Liver (tissue), 9 donors: ENCODE data around the gene VAC14. TPM values are rescaled to one million over a fixed set of nuclear protein-coding genes. Genes with fewer than 3 reads are reported as not detected.

ENCODE experiments used
- DNase-seq: peaks from one replicate; pipeline ENCODE4 v3.0.0-alpha.2; 2017; ENCODE audit warnings: low spot score
- H3K27ac ChIP-seq, 2 donors: one replicate each; pipeline ENCODE4 v1.7.0; 2013; ENCODE audit warnings: inconsistent platforms in 2 of 2, low read length in 2 of 2, control low read depth in 1 of 2, low read depth in 1 of 2, mild to moderate bottlenecking in 1 of 2
- H3K27me3 ChIP-seq, 4 donors: one replicate each; pipeline versions ENCODE4 v1.6.1 to v1.7.0; 2013; ENCODE audit warnings: low read length in 3 of 4, inconsistent platforms in 1 of 4, mild to moderate bottlenecking in 1 of 4, moderate library complexity in 1 of 4; ENCODE audit not compliant: control insufficient read depth in 4 of 4, insufficient read depth in 4 of 4
- H3K36me3 ChIP-seq, 4 donors: one replicate each; pipeline versions ENCODE4 v1.6.1 to v1.7.0; 2013; ENCODE audit warnings: low read length in 3 of 4, mild to moderate bottlenecking in 3 of 4, low read depth in 1 of 4, moderate library complexity in 1 of 4; ENCODE audit not compliant: control insufficient read depth in 4 of 4, insufficient read depth in 3 of 4
- H3K4me1 ChIP-seq, 4 donors: one replicate each; pipeline versions ENCODE4 v1.6.1 to v1.7.0; 2013; ENCODE audit warnings: low read length in 3 of 4, mild to moderate bottlenecking in 3 of 4, moderate library complexity in 1 of 4; ENCODE audit not compliant: control insufficient read depth in 4 of 4, insufficient read depth in 4 of 4
- H3K4me3 ChIP-seq, 3 donors: one replicate each; pipeline versions ENCODE4 v1.6.1 to v1.7.0; 2013; ENCODE audit warnings: low read length in 3 of 3, control low read depth in 1 of 3, low read depth in 1 of 3, mild to moderate bottlenecking in 1 of 3
- H3K9ac ChIP-seq, 2 donors: one replicate each; pipeline ENCODE4 v1.7.0; 2013; ENCODE audit warnings: low read length in 2 of 2, mild to moderate bottlenecking in 2 of 2, moderate library complexity in 2 of 2, control low read depth in 1 of 2, low read depth in 1 of 2
- H3K9me3 ChIP-seq, 4 donors: one replicate each; pipeline versions ENCODE4 v1.6.1 to v1.7.0; 2013; ENCODE audit warnings: low read length in 3 of 4; ENCODE audit not compliant: control insufficient read depth in 4 of 4
- EGR1 ChIP-seq, 2 donors: IDR thresholded peaks; 2 replicates each; pipeline ENCODE4 v1.6.1; 2016 to 2018; ENCODE audit warnings: antibody characterized with exemption in 2 of 2, low read depth in 2 of 2
- FOXA1 ChIP-seq: IDR thresholded peaks from 2 replicates; pipeline ENCODE4 v1.6.1; 2016; ENCODE audit warnings: antibody characterized with exemption
- FOXA2 ChIP-seq: IDR thresholded peaks from 2 replicates; pipeline ENCODE4 v1.6.1; 2016; ENCODE audit warnings: antibody characterized with exemption
- GABPA ChIP-seq, 2 donors: IDR thresholded peaks in 1 of 2; conservative IDR thresholded peaks in 1 of 2; 2 replicates each; pipeline ENCODE4 v1.6.1; 2016; ENCODE audit warnings: antibody characterized with exemption in 2 of 2, mild to moderate bottlenecking in 1 of 2, moderate library complexity in 1 of 2
- HNF4A ChIP-seq, 2 donors: conservative IDR thresholded peaks; 2 replicates each; pipeline ENCODE4 v1.6.1; 2016; ENCODE audit warnings: antibody characterized with exemption in 2 of 2, mild to moderate bottlenecking in 2 of 2
- HNF4G ChIP-seq: IDR thresholded peaks from 2 replicates; pipeline ENCODE4 v1.6.1; 2016; ENCODE audit warnings: antibody characterized with exemption
- JUND ChIP-seq, 2 donors: IDR thresholded peaks; 2 replicates each; pipeline ENCODE4 v1.6.1; 2016; ENCODE audit warnings: antibody characterized with exemption in 2 of 2
- NR2F2 ChIP-seq: IDR thresholded peaks from 2 replicates; pipeline ENCODE4 v1.6.1; 2016; ENCODE audit warnings: antibody characterized with exemption
- RAD21 ChIP-seq, 2 donors: IDR thresholded peaks; 2 replicates each; pipeline ENCODE4 v1.6.1; 2016; ENCODE audit warnings: antibody characterized with exemption in 2 of 2, mild to moderate bottlenecking in 2 of 2
- RXRA ChIP-seq, 2 donors: IDR thresholded peaks; 2 replicates each; pipeline ENCODE4 v1.6.1; 2017 to 2018; ENCODE audit warnings: antibody characterized with exemption in 2 of 2, mild to moderate bottlenecking in 1 of 2
- SP1 ChIP-seq: IDR thresholded peaks from 2 replicates; pipeline ENCODE4 v1.6.1; 2018; ENCODE audit warnings: antibody characterized with exemption, mild to moderate bottlenecking
- TAF1 ChIP-seq: conservative IDR thresholded peaks from 2 replicates; pipeline ENCODE4 v1.6.1; 2016; ENCODE audit warnings: antibody characterized with exemption, mild to moderate bottlenecking
- YY1 ChIP-seq: IDR thresholded peaks from 2 replicates; pipeline ENCODE4 v1.6.1; 2016; ENCODE audit warnings: antibody characterized with exemption, mild to moderate bottlenecking
- WGBS: extraction: QIAGEN DNeasy Blood & Tissue Kit; methylation state at CpG from one replicate; pipeline ENCODE4 v1.1.7; 2013; 5-methylcytosine and 5-hydroxymethylcytosine counted together
- polyA plus RNA-seq, 2 donors: library from polyadenylated mRNA; stranded (reverse) in 1 of 2; unstranded in 1 of 2; fragments of 200-250 nt in 1 of 2; fragments of >200 nt in 1 of 2; fragmentation: Nextera tagmentation in 1 of 2; extraction: Ambion mirVana in 1 of 2; gene quantifications; one replicate each; pipeline versions ENCODE4 v1.2.1 to v1.2.3, GENCODE V29; 2013 to 2015
- total RNA-seq, 2 donors: library from RNA; depleted of rRNA; stranded (reverse); fragments of >200 nt; gene quantifications; one replicate each; pipeline ENCODE4 v1.2.3, GENCODE V29; 2014
- TF ChIP-seq, protein P1 (sequence below): fragments of 150-350 bp; IDR thresholded peaks from 2 replicates; pipeline ENCODE4 v1.5.1; 2017; ENCODE audit warnings: improper control_type of control experiment, low read depth, low read length; ENCODE audit not compliant: missing input control
- TF ChIP-seq, protein P2 (sequence below): IDR thresholded peaks from 2 replicates; pipeline ENCODE4 v1.6.1; 2016; ENCODE audit warnings: antibody characterized with exemption, mild to moderate bottlenecking
- TF ChIP-seq, protein P3 (sequence below): IDR thresholded peaks from 2 replicates; pipeline ENCODE4 v1.6.1; 2016; ENCODE audit warnings: antibody characterized with exemption
- TF ChIP-seq, protein P4 (sequence below): IDR thresholded peaks from 2 replicates; pipeline ENCODE4 v1.6.1; 2016; ENCODE audit warnings: antibody characterized with exemption
- TF ChIP-seq, protein P5 (sequence below): IDR thresholded peaks from 2 replicates; pipeline ENCODE4 v1.6.1; 2016; ENCODE audit warnings: antibody characterized with exemption
- donor health status: healthy.
- donor health status: healthy.
- donor health status: healthy.
- donor health status: healthy.
- donor health status: healthy.

The VAC14 gene
- total and polyA plus RNA-seq, 4 donors, result 16.7 to 29.8 (median 20.5) TPM

DNA sequence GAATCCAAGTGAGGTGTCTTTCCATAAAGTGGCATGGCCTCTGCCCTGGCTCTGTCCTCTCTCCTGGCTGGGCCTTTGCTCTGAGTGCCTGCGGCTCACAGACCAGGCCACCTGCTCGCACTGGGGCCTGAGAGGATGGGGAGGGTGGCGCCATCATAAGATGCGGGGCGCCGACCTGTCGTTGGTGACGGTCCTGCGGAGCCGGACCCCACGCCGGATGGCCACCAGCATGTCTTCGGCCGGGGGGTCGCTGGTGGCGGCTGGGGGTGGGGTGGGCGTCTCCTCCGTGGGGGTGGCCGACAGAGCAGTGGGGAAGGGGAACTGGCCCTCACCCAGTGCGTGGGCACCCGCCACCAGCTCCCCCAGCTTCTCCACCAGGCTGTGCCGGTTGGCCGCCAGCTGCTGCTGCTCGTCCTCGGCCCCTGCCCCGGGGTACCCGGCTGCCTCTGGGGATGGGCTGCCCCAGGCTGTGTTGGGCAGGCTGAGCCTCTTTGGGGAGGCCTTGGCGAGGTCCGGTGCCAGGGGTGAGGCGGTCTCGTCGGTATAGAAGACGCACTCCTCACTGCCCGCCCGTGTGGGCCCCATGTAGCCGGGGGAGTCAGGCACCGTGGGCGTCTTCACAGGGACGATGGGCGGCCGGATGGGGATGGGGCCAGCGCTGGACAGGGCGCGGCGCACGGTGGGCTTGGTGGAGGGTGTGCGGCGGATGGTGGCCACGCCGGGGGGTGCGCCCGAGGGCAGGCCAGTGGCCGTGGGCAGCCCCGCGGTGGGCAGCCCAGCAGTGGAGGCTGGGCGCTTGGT, 137.2 kb downstream of the VAC14 start:
- 94% methylated on average over 56 of the region's 56 CpGs for WGBS
- no peak for DNase-seq
- no peaks in the 10 kb centered on the region for H3K9me3 ChIP-seq
- H3K9ac ChIP-seq, result no peak overlapping the region
- H3K4me3 ChIP-seq, result no peak overlapping the region
- TF ChIP-seq SP1, result no peak
- TF ChIP-seq, protein P1, sequence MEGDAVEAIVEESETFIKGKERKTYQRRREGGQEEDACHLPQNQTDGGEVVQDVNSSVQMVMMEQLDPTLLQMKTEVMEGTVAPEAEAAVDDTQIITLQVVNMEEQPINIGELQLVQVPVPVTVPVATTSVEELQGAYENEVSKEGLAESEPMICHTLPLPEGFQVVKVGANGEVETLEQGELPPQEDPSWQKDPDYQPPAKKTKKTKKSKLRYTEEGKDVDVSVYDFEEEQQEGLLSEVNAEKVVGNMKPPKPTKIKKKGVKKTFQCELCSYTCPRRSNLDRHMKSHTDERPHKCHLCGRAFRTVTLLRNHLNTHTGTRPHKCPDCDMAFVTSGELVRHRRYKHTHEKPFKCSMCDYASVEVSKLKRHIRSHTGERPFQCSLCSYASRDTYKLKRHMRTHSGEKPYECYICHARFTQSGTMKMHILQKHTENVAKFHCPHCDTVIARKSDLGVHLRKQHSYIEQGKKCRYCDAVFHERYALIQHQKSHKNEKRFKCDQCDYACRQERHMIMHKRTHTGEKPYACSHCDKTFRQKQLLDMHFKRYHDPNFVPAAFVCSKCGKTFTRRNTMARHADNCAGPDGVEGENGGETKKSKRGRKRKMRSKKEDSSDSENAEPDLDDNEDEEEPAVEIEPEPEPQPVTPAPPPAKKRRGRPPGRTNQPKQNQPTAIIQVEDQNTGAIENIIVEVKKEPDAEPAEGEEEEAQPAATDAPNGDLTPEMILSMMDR, result no peak
- H3K4me1 ChIP-seq, result no peaks in the 10 kb centered on the region
- H3K27ac ChIP-seq, result no peak overlapping the region
- H3K27me3 ChIP-seq, result no peaks in the 10 kb centered on the region
- peaks cover 35 to 51% (median 44%) of the 10 kb centered on the region in 4 donors for H3K36me3 ChIP-seq

DNA sequence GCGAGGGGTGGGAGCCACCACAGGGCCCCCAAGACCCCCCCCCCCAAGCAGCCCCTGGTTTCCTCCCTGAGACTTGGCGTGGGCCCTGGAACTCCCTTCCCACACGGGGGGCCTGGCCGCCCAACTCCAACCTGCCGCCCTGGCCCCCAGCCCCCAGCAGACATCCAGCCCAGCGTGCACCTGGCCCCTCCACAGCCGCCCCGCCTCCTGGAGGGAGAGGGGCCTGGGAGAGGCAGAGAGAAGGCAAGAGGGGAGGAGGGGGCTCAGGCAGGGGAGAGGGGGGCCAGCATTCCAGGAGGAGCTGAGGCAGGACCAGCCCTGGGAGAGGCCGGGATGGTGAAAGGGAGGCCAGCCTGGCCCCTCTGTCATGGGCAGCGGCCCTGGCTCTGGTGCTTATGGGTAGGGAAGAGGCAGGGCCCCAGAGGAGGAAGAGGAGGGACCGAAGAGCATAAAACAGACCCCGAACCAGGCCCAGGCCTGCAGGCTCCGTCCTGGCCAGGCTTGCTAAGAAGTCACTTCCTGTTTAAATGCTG, 137.9 kb downstream of the VAC14 start:
- Histone ChIP-seq H3K27me3 (no peaks in the 10 kb centered on the region), H3K9me3 (no peaks in the 10 kb centered on the region), H3K4me3 (no peak overlapping the region), H3K4me1 (no peaks in the 10 kb centered on the region), H3K27ac (no peak overlapping the region), H3K36me3 (peaks cover 33 to 45% (median 37%) of the 10 kb centered on the region in 4 donors), H3K9ac (no peak overlapping the region)
- WGBS, result 89% methylated on average over 13 of the region's 13 CpGs
- DNase-seq, result no peak
- no peak for TF ChIP-seq YY1
- no peak for TF ChIP-seq EGR1 (IDR thresholded peaks at IDR 0.05; ENCODE audit: low read depth in 2 of 2)
- TF ChIP-seq, protein P2, sequence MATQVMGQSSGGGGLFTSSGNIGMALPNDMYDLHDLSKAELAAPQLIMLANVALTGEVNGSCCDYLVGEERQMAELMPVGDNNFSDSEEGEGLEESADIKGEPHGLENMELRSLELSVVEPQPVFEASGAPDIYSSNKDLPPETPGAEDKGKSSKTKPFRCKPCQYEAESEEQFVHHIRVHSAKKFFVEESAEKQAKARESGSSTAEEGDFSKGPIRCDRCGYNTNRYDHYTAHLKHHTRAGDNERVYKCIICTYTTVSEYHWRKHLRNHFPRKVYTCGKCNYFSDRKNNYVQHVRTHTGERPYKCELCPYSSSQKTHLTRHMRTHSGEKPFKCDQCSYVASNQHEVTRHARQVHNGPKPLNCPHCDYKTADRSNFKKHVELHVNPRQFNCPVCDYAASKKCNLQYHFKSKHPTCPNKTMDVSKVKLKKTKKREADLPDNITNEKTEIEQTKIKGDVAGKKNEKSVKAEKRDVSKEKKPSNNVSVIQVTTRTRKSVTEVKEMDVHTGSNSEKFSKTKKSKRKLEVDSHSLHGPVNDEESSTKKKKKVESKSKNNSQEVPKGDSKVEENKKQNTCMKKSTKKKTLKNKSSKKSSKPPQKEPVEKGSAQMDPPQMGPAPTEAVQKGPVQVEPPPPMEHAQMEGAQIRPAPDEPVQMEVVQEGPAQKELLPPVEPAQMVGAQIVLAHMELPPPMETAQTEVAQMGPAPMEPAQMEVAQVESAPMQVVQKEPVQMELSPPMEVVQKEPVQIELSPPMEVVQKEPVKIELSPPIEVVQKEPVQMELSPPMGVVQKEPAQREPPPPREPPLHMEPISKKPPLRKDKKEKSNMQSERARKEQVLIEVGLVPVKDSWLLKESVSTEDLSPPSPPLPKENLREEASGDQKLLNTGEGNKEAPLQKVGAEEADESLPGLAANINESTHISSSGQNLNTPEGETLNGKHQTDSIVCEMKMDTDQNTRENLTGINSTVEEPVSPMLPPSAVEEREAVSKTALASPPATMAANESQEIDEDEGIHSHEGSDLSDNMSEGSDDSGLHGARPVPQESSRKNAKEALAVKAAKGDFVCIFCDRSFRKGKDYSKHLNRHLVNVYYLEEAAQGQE, result no peak
- TF ChIP-seq NR2F2, result no peak
- no peak for TF ChIP-seq GABPA (IDR thresholded peaks at IDR 0.05 in 1 of 2, conservative IDR thresholded peaks at IDR 0.05 in 1 of 2)
- TF ChIP-seq FOXA2, result no peak
- TF ChIP-seq TAF1, result no peak
- no peak for TF ChIP-seq FOXA1
- TF ChIP-seq SP1, result no peak
- no peak for TF ChIP-seq RAD21 (IDR thresholded peaks at IDR 0.05)
- TF ChIP-seq, protein P1, result no peak
- no peak for TF ChIP-seq HNF4G
- TF ChIP-seq, protein P3, sequence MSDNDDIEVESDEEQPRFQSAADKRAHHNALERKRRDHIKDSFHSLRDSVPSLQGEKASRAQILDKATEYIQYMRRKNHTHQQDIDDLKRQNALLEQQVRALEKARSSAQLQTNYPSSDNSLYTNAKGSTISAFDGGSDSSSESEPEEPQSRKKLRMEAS, result no peak
- TF ChIP-seq HNF4A (conservative IDR thresholded peaks at IDR 0.05), result no peak
- TF ChIP-seq JUND (IDR thresholded peaks at IDR 0.05), result no peak
- TF ChIP-seq, protein P4, sequence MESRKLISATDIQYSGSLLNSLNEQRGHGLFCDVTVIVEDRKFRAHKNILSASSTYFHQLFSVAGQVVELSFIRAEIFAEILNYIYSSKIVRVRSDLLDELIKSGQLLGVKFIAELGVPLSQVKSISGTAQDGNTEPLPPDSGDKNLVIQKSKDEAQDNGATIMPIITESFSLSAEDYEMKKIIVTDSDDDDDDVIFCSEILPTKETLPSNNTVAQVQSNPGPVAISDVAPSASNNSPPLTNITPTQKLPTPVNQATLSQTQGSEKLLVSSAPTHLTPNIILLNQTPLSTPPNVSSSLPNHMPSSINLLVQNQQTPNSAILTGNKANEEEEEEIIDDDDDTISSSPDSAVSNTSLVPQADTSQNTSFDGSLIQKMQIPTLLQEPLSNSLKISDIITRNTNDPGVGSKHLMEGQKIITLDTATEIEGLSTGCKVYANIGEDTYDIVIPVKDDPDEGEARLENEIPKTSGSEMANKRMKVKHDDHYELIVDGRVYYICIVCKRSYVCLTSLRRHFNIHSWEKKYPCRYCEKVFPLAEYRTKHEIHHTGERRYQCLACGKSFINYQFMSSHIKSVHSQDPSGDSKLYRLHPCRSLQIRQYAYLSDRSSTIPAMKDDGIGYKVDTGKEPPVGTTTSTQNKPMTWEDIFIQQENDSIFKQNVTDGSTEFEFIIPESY, result no peak
- TF ChIP-seq, protein P5, sequence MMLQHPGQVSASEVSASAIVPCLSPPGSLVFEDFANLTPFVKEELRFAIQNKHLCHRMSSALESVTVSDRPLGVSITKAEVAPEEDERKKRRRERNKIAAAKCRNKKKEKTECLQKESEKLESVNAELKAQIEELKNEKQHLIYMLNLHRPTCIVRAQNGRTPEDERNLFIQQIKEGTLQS, result no peak
- no peak for TF ChIP-seq RXRA (IDR thresholded peaks at IDR 0.05)
